GM12878 (cell line): Measurements from ENCODE around the gene PLD4. TPM values are rescaled to one million over a fixed set of nuclear protein-coding genes. Genes with fewer than 3 reads are reported as not detected.

Experiments
- ATAC-seq: fragments of 200-7000 bp; cut with Tn5 transposase; 3 replicates; pipeline ENCODE4 v1.9.1; 2020; ENCODE audit warnings: mild to moderate bottlenecking, moderate library complexity
- BruUV-seq: library from RNA; stranded (reverse); fragments of 400-500 nt; replicated peaks from 2 replicates; lab custom pipeline; 2021; lab: Mats Ljungman, UMichigan
- CTCF ChIA-PET: fragments of 300-600 bp; sonication (Branson Sonifier 250); formaldehyde crosslinking; extraction: SDS; loops from one replicate; lab custom pipeline; 2021; ENCODE audit warnings: inconsistent platforms; lab: Yijun Ruan, JAX
- POLR2A ChIA-PET: fragments of 350-600 bp; formaldehyde crosslinking; extraction: SDS; loops from one replicate; lab custom pipeline; 2021; ENCODE audit warnings: inconsistent platforms; lab: Charles Lee
- RAD21 ChIA-PET: fragments of 300-600 bp; sonication (Branson Sonifier 250); formaldehyde crosslinking; loops from one replicate; lab custom pipeline; 2023; ENCODE audit warnings: antibody characterized with exemption; ENCODE audit not compliant: unreplicated experiment; lab: Charles Lee
- SMC1A ChIA-PET: fragments of 300-600 bp; sonication (Branson Sonifier 250); formaldehyde crosslinking; loops from one replicate; lab custom pipeline; 2023; ENCODE audit not compliant: unreplicated experiment, uncharacterized antibody; lab: Charles Lee
- DNase-seq: peaks from one replicate; pipeline ENCODE4 v3.0.0-alpha.2; 2011; ENCODE audit warnings: low read depth, low spot score
- FAIRE-seq: peaks from 3 replicates; lab custom pipeline; 2011; peaks lifted over from hg19 to GRCh38; lab: Jason Lieb, UNC
- H2AFZ ChIP-seq: 2 replicates; pipeline ENCODE4 v1.6.0; 2011; ENCODE audit warnings: low read depth, low read length, control low read depth; ENCODE audit not compliant: control insufficient read depth
- H3K27ac ChIP-seq: 2 replicates; pipeline ENCODE4 v1.5.1; 2011; ENCODE audit warnings: control low read depth; ENCODE audit not compliant: control insufficient read depth, insufficient read depth
- H3K27me3 ChIP-seq, 2 experiments: replicated peaks in 1 of 2; 2 replicates each; pipeline versions ENCODE4 v1.6.0 to v1.6.1; 2011; ENCODE audit warnings: low read length in 1 of 2; ENCODE audit not compliant: control insufficient read depth in 2 of 2, insufficient read depth in 2 of 2
- H3K36me3 ChIP-seq, 2 experiments: 2 replicates each; pipeline ENCODE4 v1.5.1; 2011; ENCODE audit warnings: low read length in 1 of 2; ENCODE audit not compliant: control insufficient read depth in 2 of 2, insufficient read depth in 2 of 2
- H3K4me1 ChIP-seq: 2 replicates; pipeline ENCODE4 v1.6.1; 2011; ENCODE audit warnings: mild to moderate bottlenecking, low read length, moderate library complexity, mixed read lengths; ENCODE audit not compliant: control insufficient read depth, insufficient read depth
- H3K4me2 ChIP-seq: 2 replicates; pipeline ENCODE4 v1.6.0; 2011; ENCODE audit warnings: control low read depth; ENCODE audit not compliant: control insufficient read depth, insufficient read depth
- H3K4me3 ChIP-seq: fragments of 200-600 bp; sonication (generic); 2 replicates; pipeline ENCODE4 v1.5.1; 2016
- H3K79me2 ChIP-seq: 2 replicates; pipeline ENCODE4 v1.6.0; 2011; ENCODE audit warnings: low read length; ENCODE audit not compliant: control insufficient read depth, insufficient read depth
- H3K9ac ChIP-seq: 2 replicates; pipeline ENCODE4 v1.8.0; 2011; ENCODE audit warnings: low read length, control low read depth, mixed read lengths; ENCODE audit not compliant: control insufficient read depth, insufficient read depth
- H3K9me3 ChIP-seq: replicated peaks from 3 replicates; pipeline ENCODE4 v1.5.1; 2011; ENCODE audit warnings: mild to moderate bottlenecking, low read length; ENCODE audit not compliant: control insufficient read depth, insufficient read depth
- H4K20me1 ChIP-seq: 2 replicates; pipeline ENCODE4 v1.6.0; 2011; ENCODE audit not compliant: control insufficient read depth, insufficient read depth
- EED ChIP-seq: sonication (generic); IDR thresholded peaks from 2 replicates; pipeline ENCODE4 v1.6.1; 2016; ENCODE audit warnings: antibody characterized with exemption, low read depth
- ESRRA ChIP-seq: IDR thresholded peaks from 2 replicates; pipeline ENCODE4 v1.6.1; 2012; ENCODE audit warnings: mild to moderate bottlenecking, low read length, improper control_type of control experiment
- HCFC1 ChIP-seq: fragments of 150-350 bp; IDR thresholded peaks from 2 replicates; pipeline ENCODE4 v1.6.1; 2014; ENCODE audit warnings: low read length
- IRF5 ChIP-seq: fragments of 450-650 bp; IDR thresholded peaks from 2 replicates; pipeline ENCODE4 v1.6.1; 2017; ENCODE audit warnings: borderline replicate concordance
- JUNB ChIP-seq: IDR thresholded peaks from 2 replicates; pipeline ENCODE4 v1.6.1; 2016; ENCODE audit warnings: antibody characterized with exemption, mild to moderate bottlenecking
- KDM1A ChIP-seq: fragments of 200-600 bp; sonication (generic); IDR thresholded peaks from 2 replicates; pipeline ENCODE4 v1.6.1; 2016; ENCODE audit warnings: borderline replicate concordance
- MTA3 ChIP-seq: IDR thresholded peaks from 2 replicates; pipeline ENCODE4 v1.6.1; 2012; ENCODE audit warnings: low read length, inconsistent platforms, borderline replicate concordance
- NR2C2 ChIP-seq: IDR thresholded peaks from 2 replicates; pipeline ENCODE4 v1.6.1; 2011; ENCODE audit warnings: borderline replicate concordance, low read depth; ENCODE audit not compliant: control insufficient read depth, insufficient read length
- PBX3 ChIP-seq: IDR thresholded peaks from 2 replicates; pipeline ENCODE4 v1.6.1; 2011; ENCODE audit warnings: mild to moderate bottlenecking, low read depth, low read length, moderate library complexity; ENCODE audit not compliant: insufficient replicate concordance
- RELA ChIP-seq: fragments of 450-650 bp; IDR thresholded peaks from 2 replicates; pipeline ENCODE4 v1.8.0; 2014; ENCODE audit warnings: borderline replicate concordance; ENCODE audit not compliant: partially characterized antibody
- RUNX3 ChIP-seq: IDR thresholded peaks from 2 replicates; pipeline ENCODE4 v1.6.1; 2012; ENCODE audit warnings: low read length, inconsistent platforms
- TBL1XR1 ChIP-seq: IDR thresholded peaks from 2 replicates; pipeline ENCODE4 v1.6.1; 2012; ENCODE audit warnings: low read depth, low read length, improper control_type of control experiment
- TCF3 ChIP-seq: IDR thresholded peaks from 2 replicates; pipeline ENCODE4 v1.6.1; 2012; ENCODE audit warnings: low read depth, mild to moderate bottlenecking, low read length, borderline replicate concordance; ENCODE audit not compliant: insufficient read depth
- ZBTB33 ChIP-seq: fragments of 450-650 bp; IDR thresholded peaks from 2 replicates; pipeline ENCODE4 v1.6.1; 2017; ENCODE audit warnings: mild to moderate bottlenecking
- ZNF592 ChIP-seq: fragments of 450-650 bp; IDR thresholded peaks from 2 replicates; pipeline ENCODE4 v1.6.1; 2017; ENCODE audit warnings: mild to moderate bottlenecking, moderate library complexity
- WGBS: methylation state at CpG from one replicate; pipeline ENCODE4 v1.1.6; 2016; ENCODE audit warnings: low lambda C conversion rate; ENCODE audit not compliant: insufficient replicate concordance, insufficient coverage; ENCODE audit errors: missing lambda C conversion rate; 5-methylcytosine and 5-hydroxymethylcytosine counted together
- in situ Hi-C: fragments of 300-500 bp; cut with MboI; formaldehyde crosslinking; loops from 9 replicates; pipeline ENCODE4 v1.14.3; 2018; ENCODE audit warnings: mixed read lengths
- intact Hi-C: fragments of 100-400 bp; cut with micrococcal nuclease; formaldehyde crosslinking; loops from one replicate; pipeline ENCODE4 v1.14.2; 2022; ENCODE audit not compliant: unreplicated experiment
- polyA plus RNA-seq, 11 experiments: library from polyadenylated mRNA; depleted of rRNA in 4 of 11; unstranded in 6 of 11; stranded (reverse) in 5 of 11; fragments of >200 nt; fragmentation: Nextera tagmentation in 4 of 11; fragmentation: Illumina TruSeq in 1 of 11; extraction: Ambion mirVana in 4 of 11; extraction: Trizol in 1 of 11; gene quantifications; 1 replicate in 1 of 11; 2 replicates in 10 of 11; pipeline versions ENCODE4 v1.2.1 to v1.2.3, GENCODE V29; 2011 to 2016; ENCODE audit warnings: inconsistent platforms in 2 of 11, missing spikeins in 2 of 11, low read depth in 1 of 11
- total RNA-seq, 4 experiments: library from RNA; depleted of rRNA in 3 of 4; stranded (reverse); fragments of >200 nt in 3 of 4; fragmentation: Illumina TruSeq in 1 of 4; extraction: Trizol in 1 of 4; gene quantifications; 2 replicates each; pipeline versions ENCODE4 v1.2.1 to v1.2.3, GENCODE V29; 2013 to 2021

The PLD4 gene
- total and polyA plus RNA-seq, 10 of the 15 experiments (the other 5 are each of a cell fraction or from before 2014, with no cell fraction given) = 0.20 to 57.7 (median 9.9) TPM

DNA sequence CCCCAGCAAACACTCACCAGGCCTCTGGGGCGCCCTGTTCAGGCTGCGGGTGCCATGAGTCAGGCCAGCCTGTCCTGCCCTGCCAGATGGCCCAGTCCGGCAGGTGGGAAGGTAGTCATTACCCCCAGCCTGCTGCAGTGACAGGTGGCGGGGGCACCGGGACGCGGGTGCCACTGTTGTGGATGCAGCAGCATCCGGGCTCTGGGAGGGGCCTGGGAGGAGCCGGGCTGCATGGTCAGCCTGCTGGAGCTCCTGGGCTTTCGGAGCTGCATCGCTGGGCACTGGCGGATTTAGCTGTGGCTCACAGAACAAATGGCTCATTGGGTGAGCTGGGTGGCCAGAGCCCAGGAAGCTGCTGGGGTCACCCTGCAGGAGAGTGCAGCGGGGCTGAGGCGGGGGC lies 46.1 kb upstream of the PLD4 start:
- ChIA-PET CTCF (no interaction called here), SMC1A (no interaction called here), POLR2A (no interaction called here), RAD21 (no interaction called here)
- Histone ChIP-seq H2AFZ (no peak overlapping the region), H3K9me3 (no peaks in the 10 kb centered on the region), H4K20me1 (no peaks in the 10 kb centered on the region; the same call in 1 of the 2 replicates), H3K9ac (no peak overlapping the region), H3K79me2 (no peaks in the 10 kb centered on the region), H3K27ac (no peak overlapping the region), H3K4me1 (no peaks in the 10 kb centered on the region), H3K4me2 (no peak overlapping the region), H3K36me3 (no peaks in the 10 kb centered on the region), H3K4me3 (no peak overlapping the region), H3K27me3 (no peaks in the 10 kb centered on the region)
- no peak for DNase-seq
- no peak for FAIRE-seq
- 54% methylated on average over 14 of the region's 14 CpGs for WGBS
- BruUV-seq = no TSS peak
- intact Hi-C loops = no loop called here
- in situ Hi-C loops = no loop called here
- ATAC-seq = no peak
- TF ChIP-seq ESRRA = no peak
- no peak for TF ChIP-seq PBX3
- TF ChIP-seq IRF5 = no peak
- TF ChIP-seq RELA = no peak
- TF ChIP-seq HCFC1 = no peak
- TF ChIP-seq ZBTB33 = no peak
- TF ChIP-seq MTA3 = no peak
- TF ChIP-seq ZNF592 = no peak
- TF ChIP-seq TBL1XR1 = no peak
- TF ChIP-seq KDM1A = no peak
- TF ChIP-seq EED = no peak
- TF ChIP-seq TCF3 = no peak
- TF ChIP-seq JUNB = no peak
- TF ChIP-seq RUNX3 = no peak
- TF ChIP-seq NR2C2 = no peak
